Endothelial cell of umbilical vein (primary cell): ENCODE data around the gene RPS2.

Experiments
- EZH2 ChIP-seq: IDR thresholded peaks from 2 replicates; pipeline ENCODE4 v1.6.1; 2012; ENCODE audit warnings: borderline replicate concordance, low read depth, mild to moderate bottlenecking, moderate library complexity, low read length, inconsistent platforms; ENCODE audit not compliant: severe bottlenecking
- POLR2A ChIP-seq: IDR thresholded peaks from 2 replicates; pipeline ENCODE4 v1.6.1; 2012; ENCODE audit warnings: low read depth, mild to moderate bottlenecking, control low read depth, low read length

GRCh38 chr16:2005646-2006045, 41.0 kb upstream of the RPS2 start:
- TF ChIP-seq EZH2 (no peak), POLR2A (no peak)
